ENCODE results near the gene OTOP2.

The OTOP2 gene

GRCh38 chr17:74938194-74938950 lies 14.3 kb downstream of the OTOP2 start:
- H3K27me3 ChIP-seq (ENCODE audit: insufficient read depth, low read length, poor library complexity): no peaks in the 10 kb centered on the region
- H3K27ac ChIP-seq (ENCODE audit: low read length): no peak overlapping the region
- no peak overlapping the region for H2AFZ ChIP-seq (ENCODE audit: low read depth, low read length)
- H3K9me3 ChIP-seq (ENCODE audit: insufficient read depth, low read length, severe bottlenecking): no peaks in the 10 kb centered on the region
- no peak overlapping the region for H3K4me3 ChIP-seq (ENCODE audit: low read depth in 1 of 2, low read length in 2 of 2)
- H3K4me1 ChIP-seq (ENCODE audit: insufficient read depth, low read length): no peaks in the 10 kb centered on the region
- H4K20me1 ChIP-seq (ENCODE audit: insufficient read depth, low read length): peaks cover 3% of the 10 kb centered on the region; the same call in 1 of the 2 replicates
- H3K4me2 ChIP-seq (ENCODE audit: insufficient read depth, low read length): no peak overlapping the region
- H3K36me3 ChIP-seq (ENCODE audit: insufficient read depth, low read length): no peaks in the 10 kb centered on the region
- H3K9ac ChIP-seq (ENCODE audit: low read depth, low read length): no peak overlapping the region
- TF ChIP-seq CTCF (IDR thresholded peaks at IDR 0.05; ENCODE audit: borderline replicate concordance, extremely low read depth, low read length, poor library complexity, severe bottlenecking) (no peak), EZH2 (IDR thresholded peaks at IDR 0.05; ENCODE audit: borderline replicate concordance, low read depth, low read length, severe bottlenecking) (no peak)
- ATAC-seq (ENCODE audit: insufficient read depth, low read depth) (no peak), DNase-seq (no peak)
- H3K79me2 ChIP-seq (ENCODE audit: insufficient read depth, low read length): no peaks in the 10 kb centered on the region

GRCh38 chr17:74939534-74939933 lies 15.5 kb downstream of the OTOP2 start:
- no peaks in the 10 kb centered on the region for H3K36me3 ChIP-seq (ENCODE audit: insufficient read depth, low read length)
- H3K4me1 ChIP-seq (ENCODE audit: insufficient read depth, low read length): no peaks in the 10 kb centered on the region
- H4K20me1 ChIP-seq (ENCODE audit: insufficient read depth, low read length): 0 out of 2 replicates have a peak, but pooled peaks cover 3% of the 10 kb centered on the region
- no peak for TF ChIP-seq CTCF (IDR thresholded peaks at IDR 0.05; ENCODE audit: borderline replicate concordance, extremely low read depth, low read length, poor library complexity, severe bottlenecking)
- TF ChIP-seq EZH2 (IDR thresholded peaks at IDR 0.05; ENCODE audit: borderline replicate concordance, low read depth, low read length, severe bottlenecking): no peak
- no peak overlapping the region for H3K4me2 ChIP-seq (ENCODE audit: insufficient read depth, low read length)
- DNase-seq (no peak), ATAC-seq (ENCODE audit: insufficient read depth, low read depth) (no peak)
- H3K27ac ChIP-seq (ENCODE audit: low read length): no peak overlapping the region
- no peak overlapping the region for H3K9ac ChIP-seq (ENCODE audit: low read depth, low read length)
- no peaks in the 10 kb centered on the region for H3K27me3 ChIP-seq (ENCODE audit: insufficient read depth, low read length, poor library complexity)
- H3K4me3 ChIP-seq (ENCODE audit: low read depth in 1 of 2, low read length in 2 of 2): no peak overlapping the region
- no peaks in the 10 kb centered on the region for H3K9me3 ChIP-seq (ENCODE audit: insufficient read depth, low read length, severe bottlenecking)
- no peaks in the 10 kb centered on the region for H3K79me2 ChIP-seq (ENCODE audit: insufficient read depth, low read length)
- no peak overlapping the region for H2AFZ ChIP-seq (ENCODE audit: low read depth, low read length)

DNA sequence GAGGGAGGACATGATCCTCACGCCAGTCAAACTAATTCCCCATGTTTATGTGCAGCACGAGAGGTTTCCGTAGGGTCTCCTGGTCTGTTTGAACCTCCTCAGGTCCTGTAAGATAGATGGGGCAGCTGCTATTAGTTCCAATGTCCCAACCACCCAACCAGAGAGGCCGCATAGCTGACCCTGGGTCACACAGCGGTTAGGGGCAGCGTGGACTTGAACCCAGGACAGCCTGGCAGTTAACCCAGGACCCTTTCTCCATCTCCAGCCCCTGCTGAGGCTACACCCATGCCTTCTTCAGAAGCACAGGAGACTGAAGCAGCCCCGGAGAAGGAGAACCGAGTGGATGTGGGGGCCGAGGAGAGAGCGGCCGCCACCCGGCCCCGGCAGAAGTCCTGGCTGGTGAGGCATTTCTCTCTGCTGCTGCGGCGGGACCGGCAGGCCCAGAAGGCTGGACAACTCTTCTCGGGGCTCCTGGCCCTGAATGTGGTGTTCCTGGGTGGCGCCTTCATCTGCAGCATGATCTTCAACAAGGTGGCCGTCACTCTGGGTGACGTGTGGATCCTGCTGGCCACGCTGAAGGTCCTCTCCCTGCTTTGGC lies 17.2 kb downstream of the OTOP2 start:
- DNase-seq (no peak), ATAC-seq (ENCODE audit: insufficient read depth, low read depth) (no peak)
- Histone ChIP-seq H2AFZ (ENCODE audit: low read depth, low read length) (no peak overlapping the region), H3K4me3 (ENCODE audit: low read depth in 1 of 2, low read length in 2 of 2) (no peak overlapping the region), H3K4me1 (ENCODE audit: insufficient read depth, low read length) (no peaks in the 10 kb centered on the region), H3K9me3 (ENCODE audit: insufficient read depth, low read length, severe bottlenecking) (no peaks in the 10 kb centered on the region), H3K36me3 (ENCODE audit: insufficient read depth, low read length) (no peaks in the 10 kb centered on the region), H3K4me2 (ENCODE audit: insufficient read depth, low read length) (no peak overlapping the region), H4K20me1 (ENCODE audit: insufficient read depth, low read length) (0 out of 2 replicates have a peak, but pooled peaks cover 3% of the 10 kb centered on the region), H3K79me2 (ENCODE audit: insufficient read depth, low read length) (no peaks in the 10 kb centered on the region), H3K27ac (ENCODE audit: low read length) (no peak overlapping the region), H3K27me3 (ENCODE audit: insufficient read depth, low read length, poor library complexity) (peaks cover 6% of the 10 kb centered on the region), H3K9ac (ENCODE audit: low read depth, low read length) (no peak overlapping the region)
- TF ChIP-seq CTCF (IDR thresholded peaks at IDR 0.05; ENCODE audit: borderline replicate concordance, extremely low read depth, low read length, poor library complexity, severe bottlenecking) (no peak), EZH2 (IDR thresholded peaks at IDR 0.05; ENCODE audit: borderline replicate concordance, low read depth, low read length, severe bottlenecking) (no peak)

Data from DND-41 (cell line).